Neural progenitor cell (in vitro differentiated cells): ENCODE data around the gene RHPN2.
"Not testable (repeated sequence)": the region's sequence is repeated elsewhere in the genome, so short reads cannot be mapped to it uniquely, and the experiment has no call there.

ENCODE experiments used
- CTCF ChIP-seq: fragments of 200-600 bp; sonication (generic); IDR thresholded peaks from 2 replicates; pipeline ENCODE4 v1.5.1; 2017; ENCODE audit warnings: antibody characterized with exemption, mild to moderate bottlenecking
- EZH2 ChIP-seq: fragments of 200-600 bp; sonication (generic); IDR thresholded peaks from 2 replicates; pipeline ENCODE4 v1.6.1; 2017; ENCODE audit warnings: antibody characterized with exemption, mild to moderate bottlenecking, moderate library complexity
- EZH2phosphoT487 ChIP-seq: fragments of 200-600 bp; sonication (generic); IDR thresholded peaks from 2 replicates; pipeline ENCODE4 v1.6.1; 2017; ENCODE audit warnings: antibody characterized with exemption

GRCh38 chr19:32988254-32988653 is 76.4 kb downstream of the RHPN2 start:
- not testable (repeated sequence) for TF ChIP-seq CTCF, EZH2, EZH2phosphoT487
